Measurements from ENCODE around the gene CORT.
A peak's percentile ranks its signal among the peaks of the same experiment; 100 is the strongest.
"Not testable (repeated sequence)": the region's sequence is repeated elsewhere in the genome, so short reads cannot be mapped to it uniquely, and the experiment has no call there.

CORT gene

DNA sequence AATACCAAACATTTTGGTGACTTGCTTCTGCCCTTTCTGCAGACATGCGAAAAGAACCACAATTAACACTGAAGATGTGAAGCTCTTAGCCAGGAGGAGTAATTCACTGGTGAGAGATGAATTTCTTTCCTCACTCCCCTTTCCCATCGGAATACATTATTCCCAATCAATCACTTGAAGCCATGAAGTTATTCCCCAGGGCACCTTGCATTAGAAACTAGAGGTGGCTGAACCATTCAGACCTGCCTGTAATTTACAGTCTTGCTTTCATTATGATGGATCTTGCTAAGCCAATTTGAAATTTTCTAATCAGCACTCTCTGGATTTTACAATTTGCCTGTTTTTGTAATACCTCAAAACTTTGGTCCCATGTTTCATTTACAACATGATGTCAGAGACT, 9.5 kb upstream of the CORT start:
- no peak for DNase-seq

- DNase-seq, result no peak
Observed at GRCh38 chr1:10440794-10441193, 9.0 kb upstream of the CORT start.

DNA sequence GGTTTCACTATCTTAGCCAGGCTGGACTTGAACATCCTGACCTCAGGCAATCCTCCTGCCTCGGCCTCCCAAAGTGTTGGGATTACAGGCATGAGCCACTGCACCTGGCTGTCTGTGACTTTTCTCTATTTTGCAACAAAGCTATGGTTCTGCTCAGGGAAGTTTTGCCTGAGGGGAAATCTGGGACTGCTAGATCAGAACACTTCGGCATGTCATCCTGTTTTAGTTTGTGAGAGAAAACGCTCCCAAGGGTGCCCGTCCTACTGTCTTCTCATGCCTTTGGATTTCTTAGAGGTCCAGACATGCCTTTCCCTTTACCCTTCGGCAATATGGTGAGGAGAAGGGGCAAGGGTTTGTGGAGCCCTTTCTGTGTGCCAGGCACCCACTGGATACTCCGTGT, 5.6 kb upstream of the CORT start:
- DNase-seq, result no peak

- peak; percentile 14 for DNase-seq
Observed at GRCh38 chr1:10444795-10445397, 4.9 kb upstream of the CORT start.

GRCh38 chr1:10446790-10447422, 2.9 kb upstream of the CORT start:
- DNase-seq, result no peak

DNA sequence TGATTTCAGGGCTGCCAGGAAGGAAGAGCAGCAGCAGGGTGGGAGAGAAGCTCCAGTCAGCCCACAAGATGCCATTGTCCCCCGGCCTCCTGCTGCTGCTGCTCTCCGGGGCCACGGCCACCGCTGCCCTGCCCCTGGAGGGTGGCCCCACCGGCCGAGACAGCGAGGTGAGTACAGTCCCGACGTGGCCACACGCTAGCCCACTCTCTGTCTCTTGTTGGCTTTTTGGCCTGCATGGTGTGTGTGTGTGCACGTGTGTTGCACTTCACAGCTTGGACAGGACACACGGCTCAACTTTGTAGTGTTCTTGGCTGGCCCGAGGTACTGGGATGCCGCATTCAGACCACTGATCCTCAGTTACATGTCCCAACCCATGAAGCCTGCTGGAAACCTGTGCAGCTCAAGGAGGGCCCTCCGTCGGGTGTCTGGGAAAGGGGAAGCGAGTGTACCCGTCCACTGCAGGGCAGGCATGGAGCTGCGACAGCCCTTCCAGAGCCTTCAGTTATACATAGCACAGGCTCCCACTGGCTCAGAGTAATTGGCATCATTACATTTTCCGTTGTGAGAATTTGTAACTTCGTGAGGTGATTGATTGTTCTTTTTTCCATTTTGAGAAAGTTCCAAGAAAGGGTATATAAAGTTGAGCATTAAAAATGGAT, 454 bp downstream of the CORT start:
- no peak for DNase-seq

DNA sequence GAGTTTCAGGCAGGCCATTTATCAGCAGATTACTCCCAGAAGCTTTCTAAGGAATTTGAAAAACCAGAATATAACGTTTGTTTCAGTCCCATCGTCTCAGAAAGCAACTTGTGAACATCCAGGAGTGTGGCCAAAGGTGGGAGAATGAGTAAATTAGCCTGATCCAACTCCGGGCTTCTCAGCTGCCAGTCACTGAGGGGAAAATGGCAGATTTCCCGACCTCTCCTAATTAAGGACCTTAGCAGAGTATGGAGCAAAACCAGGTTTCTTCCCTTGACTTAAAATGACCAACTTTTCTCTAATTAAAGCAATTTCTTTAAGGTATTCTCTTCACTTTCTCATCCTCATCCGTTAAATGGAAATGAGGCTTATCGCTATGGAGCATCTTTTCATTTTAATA, 1.0 kb downstream of the CORT start:
- DNase-seq, result no peak

DNA sequence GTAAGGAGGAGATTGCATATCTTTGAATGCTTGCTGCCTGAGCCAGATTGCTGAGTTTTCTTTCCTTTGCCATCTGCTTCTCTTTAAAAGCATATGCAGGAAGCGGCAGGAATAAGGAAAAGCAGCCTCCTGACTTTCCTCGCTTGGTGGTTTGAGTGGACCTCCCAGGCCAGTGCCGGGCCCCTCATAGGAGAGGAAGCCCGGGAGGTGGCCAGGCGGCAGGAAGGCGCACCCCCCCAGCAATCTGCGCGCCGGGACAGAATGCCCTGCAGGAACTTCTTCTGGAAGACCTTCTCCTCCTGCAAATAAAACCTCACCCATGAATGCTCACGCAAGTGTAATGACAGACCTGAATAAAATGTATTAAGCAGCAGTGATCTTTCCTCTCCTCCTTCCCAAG, 1.5 kb downstream of the CORT start:
- DNase-seq, result no peak

GRCh38 chr1:10456048-10456447, 6.2 kb downstream of the CORT start:
- no peak for DNase-seq

- DNase-seq, result no peak
Observed at GRCh38 chr1:10456661-10457060, 6.8 kb downstream of the CORT start.

DNA sequence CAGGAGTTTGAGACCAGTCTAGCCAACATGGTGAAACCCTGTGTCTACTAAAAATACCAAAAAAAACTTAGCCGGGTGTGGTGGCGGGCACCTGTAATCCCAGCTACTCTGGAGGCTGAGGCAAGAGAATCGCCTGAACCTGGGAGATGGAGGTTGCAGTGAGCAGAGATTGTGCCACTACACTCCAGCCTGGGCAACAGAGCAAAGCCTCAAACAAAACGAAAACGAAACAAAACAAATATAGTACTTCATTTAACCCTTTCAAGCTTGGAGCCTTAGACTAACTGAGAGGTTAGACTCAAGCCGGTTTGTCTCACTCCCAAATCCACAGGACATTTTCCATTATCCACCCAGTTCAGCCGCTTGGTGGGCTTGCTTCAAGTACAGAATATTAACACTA, 7.6 kb downstream of the CORT start:
- DNase-seq, result not testable (repeated sequence)

DNA sequence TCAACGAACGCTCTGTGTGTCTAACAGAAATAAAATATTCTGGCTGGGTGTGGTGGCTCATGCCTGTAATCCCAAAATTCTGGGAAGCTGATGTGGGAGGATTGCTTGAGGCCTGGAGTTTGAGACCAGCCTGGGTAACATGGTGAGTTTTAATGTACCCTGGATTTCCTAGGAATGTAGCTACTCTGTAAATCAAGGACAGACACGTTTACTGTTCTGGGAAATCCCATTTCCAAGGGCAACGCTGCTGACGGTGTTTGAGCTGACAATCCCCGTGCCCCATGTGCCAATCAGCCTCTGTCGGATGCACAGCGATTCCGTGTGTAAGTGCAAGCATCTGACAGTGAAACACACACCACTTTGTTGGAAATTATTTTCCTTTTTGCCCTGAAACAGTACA, 8.0 kb downstream of the CORT start:
- no peak for DNase-seq

- no peak for DNase-seq
Observed at GRCh38 chr1:10459184-10459583, 9.4 kb downstream of the CORT start.

DNA sequence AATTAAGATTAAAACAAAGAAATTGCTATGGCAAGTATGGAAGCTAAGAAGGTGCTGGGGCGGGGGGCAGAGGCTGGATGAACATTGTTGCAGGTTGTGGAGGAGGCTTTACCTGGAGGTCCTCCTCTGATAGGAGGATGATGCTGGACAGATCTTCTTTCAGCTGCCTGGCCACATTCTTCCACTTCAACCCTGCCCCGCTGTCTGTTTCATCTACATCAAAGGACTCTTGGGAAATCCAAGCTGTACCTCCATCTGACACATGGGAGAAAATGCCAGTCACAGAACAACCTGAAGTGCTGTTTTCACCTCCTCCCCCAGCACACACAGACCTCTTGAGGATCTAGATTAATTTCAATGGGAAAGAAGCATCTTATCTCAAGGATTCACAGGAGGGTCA, 17.2 kb downstream of the CORT start:
- no peak for DNase-seq

- no peak for DNase-seq
Observed at GRCh38 chr1:10470043-10470442, 20.2 kb downstream of the CORT start.

- peak; percentile 12 for DNase-seq
Observed at GRCh38 chr1:10471411-10472219, 21.8 kb downstream of the CORT start.

DNA sequence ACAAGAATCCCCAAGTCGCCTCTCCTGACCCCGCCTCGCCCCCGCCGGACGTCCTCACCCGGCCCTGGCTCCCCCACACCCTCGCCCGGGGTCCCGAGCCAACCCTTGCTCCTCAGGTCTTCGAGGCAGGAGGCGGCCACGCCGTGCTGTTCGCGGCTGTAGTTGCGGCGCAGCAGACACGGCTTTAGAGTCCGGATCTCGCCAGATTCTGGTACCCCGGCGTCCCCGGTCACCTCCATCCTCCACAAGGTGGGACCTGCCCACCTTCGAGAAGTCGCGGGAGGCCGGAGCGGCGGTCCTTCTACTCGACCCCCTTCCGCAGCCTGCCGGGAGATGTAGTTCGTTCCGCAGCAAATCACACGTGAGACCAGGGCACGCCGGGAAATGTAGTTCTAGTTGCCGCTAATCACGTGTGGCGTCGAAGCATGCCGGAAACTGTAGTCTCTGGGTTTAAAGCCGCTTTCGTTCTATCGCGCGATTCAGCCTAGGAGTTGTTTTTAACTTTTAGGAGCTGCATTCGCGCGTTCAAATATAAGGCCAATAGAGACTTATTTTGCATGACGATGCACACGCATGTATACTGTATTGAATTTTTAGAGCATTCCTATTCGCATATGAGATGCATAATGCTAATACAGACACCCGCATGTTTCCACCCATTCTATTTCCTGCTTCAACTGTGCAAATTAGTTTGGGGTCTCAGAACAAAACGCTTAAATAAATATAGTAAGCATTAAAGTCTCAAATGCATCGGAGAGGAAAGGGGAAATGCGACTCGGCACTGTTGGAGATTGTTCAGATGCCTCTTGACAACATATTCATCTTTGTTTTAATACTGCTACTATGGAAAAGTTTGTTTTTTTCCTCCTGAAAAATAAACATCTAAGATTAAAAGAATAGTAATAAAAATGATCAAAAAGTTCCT, 22.7 kb downstream of the CORT start, which contains the start of gene DFFA:
Gene DFFA, minus strand, starts transcription at position 310 of the 925 bp plus-strand sequence. Its CDS starts 71 bp downstream, at position 239.
- DNase-seq, result peak; percentile 94

DNA sequence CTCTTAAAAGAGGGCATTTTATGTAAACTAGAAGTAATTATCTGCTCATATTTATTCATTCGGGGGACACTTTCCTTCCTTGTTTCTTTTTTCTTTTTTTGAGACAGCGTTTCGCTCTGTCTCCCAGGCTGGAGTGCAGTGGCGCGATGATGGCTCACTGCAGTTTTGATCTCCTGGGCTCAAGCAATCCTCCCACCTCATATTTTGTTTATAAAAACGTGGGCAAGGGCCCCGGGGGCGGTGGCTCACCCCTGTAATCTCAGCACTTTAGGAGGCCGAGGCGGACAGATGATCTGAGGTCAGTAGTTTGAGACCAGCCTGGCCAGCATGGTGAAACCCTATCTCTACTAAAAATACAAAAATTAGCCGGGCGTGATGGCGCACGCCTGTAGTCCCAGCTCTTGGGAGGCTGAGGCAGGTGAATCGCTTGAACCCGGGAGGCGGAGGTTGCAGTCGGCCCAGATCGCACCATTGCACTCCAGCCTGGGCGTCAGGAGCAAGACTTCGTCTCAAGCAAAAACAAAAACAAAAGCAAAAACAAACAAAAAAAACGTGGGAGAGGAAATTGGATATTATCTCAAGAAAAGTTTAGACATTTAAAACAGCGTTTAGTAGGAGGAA, 23.4 kb downstream of the CORT start:
- DNase-seq, result no peak

DNA sequence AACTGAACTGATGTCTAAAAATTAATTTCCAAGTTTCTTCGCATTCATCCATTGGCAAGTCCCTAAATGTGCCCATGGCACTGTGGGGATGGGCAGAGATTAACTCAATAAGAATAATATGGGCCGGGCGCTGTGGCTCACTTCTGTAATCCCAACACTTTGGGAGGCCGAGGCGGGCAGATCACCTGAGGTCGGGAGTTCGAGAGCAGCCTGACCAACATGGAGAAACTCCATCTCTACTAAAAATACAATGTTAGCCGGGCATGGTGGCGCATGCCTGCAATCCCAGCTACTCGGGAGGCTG, 24.4 kb downstream of the CORT start:
- DNase-seq, result not testable (repeated sequence)

DNA sequence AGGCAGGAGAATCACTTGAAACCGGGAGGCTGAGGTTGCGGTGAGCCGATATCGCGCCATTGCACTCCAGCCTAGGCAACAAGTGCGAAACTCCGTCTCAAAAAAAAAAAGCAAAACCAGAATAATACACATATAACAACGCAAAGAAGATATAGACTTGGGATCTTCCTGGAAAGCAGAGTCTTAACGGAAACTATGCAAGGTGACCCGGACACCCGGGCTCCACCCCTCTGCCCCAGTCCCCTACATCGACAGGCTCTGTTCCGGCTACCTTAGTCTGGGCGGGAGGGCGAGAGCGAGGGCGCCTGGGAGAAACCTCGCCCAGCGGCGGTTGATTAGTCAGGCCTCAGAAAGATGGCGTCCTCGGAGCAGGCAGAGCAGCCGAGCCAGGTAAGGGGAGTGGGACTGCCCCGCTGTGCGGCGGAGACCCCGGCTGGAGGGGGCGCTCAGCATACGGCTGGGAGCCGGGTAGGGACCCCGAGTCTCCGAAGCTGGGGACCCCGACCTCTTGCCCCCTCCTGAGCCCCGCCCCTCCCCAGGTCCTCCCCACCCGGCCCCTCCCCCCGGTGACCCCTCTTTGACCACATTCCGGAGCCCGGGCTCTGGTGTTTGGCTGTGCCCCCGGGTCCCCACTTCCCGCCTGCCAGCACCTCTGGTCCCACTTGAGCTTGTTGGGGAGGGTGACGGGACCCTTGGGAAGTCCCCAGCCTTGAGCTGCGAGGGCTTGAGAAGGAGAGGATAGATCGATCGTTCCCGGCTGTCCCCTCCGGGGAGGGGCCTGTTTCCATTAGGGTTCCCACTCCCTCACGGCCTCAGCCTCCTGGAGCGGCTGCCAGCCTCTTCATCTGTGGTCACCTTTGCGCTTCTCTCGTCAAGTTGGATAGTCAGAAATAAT, 25.0 kb downstream of the CORT start, which contains the start of gene PEX14:
Gene PEX14, plus strand, starts transcription at position 338 of the 895 bp plus-strand sequence. Its CDS starts 17 bp downstream, at position 355.
- peak; percentile 93 for DNase-seq

- DNase-seq, result no peak
Observed at GRCh38 chr1:10475510-10475909, 25.7 kb downstream of the CORT start.
